Activated CD8-positive, alpha-beta memory T cell treated with anti-CD3 and anti-CD28 coated beads for 24 hours (primary cell): ENCODE results near the gene SETD2.

ENCODE experiments used
- DNase-seq: peaks from one replicate; pipeline ENCODE4 v3.0.0-alpha.2; 2020

The SETD2 gene

DNA sequence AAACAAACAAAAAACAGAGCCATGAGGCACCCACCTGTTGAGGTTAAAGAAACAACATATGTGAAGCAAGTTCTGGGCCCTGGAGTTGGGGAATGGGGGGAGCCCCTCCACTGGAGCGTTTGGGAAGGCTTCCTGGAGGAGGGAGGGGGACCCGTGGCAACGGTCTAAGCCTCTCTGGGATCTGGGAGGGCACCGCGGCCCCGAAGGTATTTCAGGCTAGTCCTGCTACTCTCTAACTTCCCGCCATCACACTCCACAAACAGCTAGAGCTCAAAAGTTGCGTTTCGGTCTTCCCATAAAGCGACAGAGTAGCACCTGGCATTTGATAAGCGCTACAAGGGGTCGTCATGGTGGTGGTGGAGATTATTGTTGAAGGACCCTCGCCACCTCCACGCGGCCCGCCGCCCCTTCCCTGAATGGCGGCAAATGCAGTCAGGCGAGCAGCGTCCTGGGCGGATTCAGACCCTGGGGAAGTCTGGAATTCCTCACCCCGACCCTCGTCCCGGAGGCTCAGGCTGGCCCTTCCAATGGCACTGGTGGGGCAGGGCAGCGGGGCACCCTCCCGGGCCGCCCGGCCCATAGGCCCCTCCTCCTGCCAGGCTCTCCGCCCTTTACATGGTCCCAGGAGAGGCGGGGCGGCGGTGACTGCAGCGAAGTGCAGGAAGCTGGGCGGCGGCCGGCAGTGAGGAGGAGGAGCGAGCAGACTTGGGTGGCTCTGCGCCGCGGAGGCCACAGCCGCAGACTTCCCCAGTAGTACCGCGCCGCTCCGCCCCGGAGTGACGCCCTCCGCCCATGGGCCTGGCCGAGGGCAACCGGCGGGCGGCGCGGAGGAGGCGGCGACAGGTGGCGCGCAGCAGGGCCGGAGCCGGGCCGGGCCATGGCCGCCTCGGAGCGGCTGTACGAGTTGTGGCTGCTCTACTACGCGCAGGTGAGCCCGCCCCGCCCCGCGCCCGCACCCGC, 184.6 kb downstream of the SETD2 start, which contains the start of gene NBEAL2:
NBEAL2 (plus strand) TSS at position 682 of the 960 bp plus-strand sequence; CDS start at position 878, 196 bp downstream.
- peak; percentile 95 for DNase-seq

DNA sequence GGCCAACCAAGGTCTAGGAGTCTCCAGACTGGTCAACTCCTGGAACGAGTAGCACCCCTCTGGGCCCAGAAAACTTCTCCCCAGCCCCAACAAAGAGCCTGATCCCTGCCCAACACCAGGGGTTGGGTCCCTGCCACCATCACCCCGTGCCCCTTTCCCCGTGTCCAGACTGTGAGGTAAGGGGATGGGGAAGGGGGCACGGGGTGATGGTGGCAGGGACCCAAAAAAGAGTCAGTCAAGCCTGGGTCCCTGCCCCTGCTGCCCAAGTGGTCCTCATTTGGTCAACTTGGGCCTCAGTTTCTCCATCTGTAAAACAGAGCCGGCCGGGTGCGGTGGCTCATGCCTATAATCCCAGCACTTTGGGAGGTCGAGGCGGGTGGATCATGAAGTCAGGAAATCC, 185.5 kb downstream of the SETD2 start:
- DNase-seq: no peak

DNA sequence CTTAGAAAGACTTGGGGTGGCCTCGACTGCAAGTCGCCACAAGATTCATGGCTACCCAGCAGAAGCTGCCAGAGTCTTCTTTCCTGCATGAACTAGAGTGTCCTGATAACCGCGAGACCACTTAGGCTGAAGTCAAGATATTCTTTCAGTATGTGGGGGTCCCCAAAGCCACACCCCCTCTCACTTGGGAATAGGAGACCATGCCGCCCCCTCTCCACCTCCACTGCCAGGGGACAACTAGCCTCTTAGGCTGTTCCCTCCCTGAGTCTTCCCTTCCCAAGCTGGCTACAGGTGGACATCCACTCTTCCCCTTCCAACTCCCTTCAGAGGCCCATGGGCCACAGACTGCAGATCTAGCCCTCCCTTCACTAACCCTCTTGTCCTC, 186.1 kb downstream of the SETD2 start:
- no peak for DNase-seq

DNA sequence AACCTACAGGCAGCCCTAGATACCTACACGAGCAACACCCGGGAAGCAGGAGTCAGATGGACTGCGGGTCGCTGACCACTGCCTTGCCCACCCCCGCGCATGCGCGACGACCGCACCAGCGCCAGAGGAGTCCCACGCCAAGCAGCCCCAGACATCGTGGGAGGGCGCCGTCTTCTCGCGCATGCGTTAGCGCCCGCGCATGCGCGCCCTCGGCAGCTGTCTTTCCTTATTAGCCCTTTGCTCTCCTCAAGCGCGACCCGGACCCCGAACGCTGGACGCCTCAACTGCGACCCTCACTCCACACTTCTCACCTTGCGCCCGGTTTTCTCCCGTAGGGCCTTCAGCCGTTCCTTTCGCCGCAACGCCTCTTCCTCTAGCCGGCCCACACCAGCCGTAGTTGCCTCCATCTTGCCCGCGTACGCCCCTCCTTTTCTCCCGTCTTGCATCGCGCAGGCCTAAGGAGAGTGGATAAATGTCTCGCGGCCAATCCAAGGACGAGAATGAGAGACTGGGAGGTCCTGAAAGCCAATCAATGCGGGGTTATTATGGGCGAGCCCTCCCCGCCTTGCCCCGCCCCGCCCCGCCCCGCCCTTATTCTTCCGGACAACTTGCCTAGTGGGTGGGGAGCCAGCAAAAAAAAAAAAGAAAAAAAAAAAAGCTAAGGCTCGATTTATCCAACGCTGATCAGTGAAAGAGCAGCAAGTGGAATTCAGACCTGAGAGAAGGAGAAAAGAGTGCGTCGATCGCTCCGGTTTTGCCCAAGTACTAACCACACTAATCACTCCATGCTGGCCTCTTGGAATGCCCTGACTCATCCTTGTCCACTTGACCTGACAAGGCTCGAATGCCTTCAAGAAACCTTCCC, 187.4 kb downstream of the SETD2 start, which contains the start of gene CCDC12:
CCDC12 (minus strand) TSS at position 420 of the 865 bp plus-strand sequence; CDS start at position 407, 13 bp downstream.
- peak; percentile 94 for DNase-seq

DNA sequence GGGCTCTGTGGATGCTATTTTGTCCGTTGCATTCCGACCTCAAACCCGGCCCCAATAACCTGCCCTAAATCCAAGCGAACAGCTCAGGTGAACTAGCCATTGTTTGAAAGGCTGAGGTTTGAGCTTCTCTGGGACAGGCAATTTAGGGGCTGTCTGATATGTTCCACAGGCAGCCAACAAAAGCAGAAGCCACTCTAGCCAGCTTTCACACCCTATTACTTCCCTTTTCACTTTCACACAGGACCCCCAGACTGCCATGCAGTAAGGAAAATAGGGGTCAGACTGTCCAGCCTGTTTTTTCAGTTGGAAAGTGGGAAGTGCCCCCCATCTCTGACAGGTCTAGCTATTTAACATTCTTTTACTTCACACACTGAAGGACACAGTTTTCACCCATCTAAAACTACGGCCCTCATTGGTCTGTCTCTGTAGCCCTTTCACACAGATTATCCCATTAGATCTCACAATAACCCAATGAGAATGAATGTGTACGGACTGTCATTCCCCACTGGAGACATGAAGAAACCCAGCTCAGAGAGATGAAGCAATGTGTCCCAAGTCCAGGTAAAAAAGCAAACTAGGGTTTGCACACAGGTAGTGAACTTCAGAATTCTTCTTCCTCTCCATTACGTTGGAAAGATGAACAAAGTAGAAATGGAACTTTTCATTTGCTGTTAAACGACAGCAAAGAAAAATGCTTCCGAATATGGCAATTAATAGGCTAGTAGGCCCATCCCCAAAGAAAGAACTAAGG, 189.3 kb downstream of the SETD2 start:
- DNase-seq: no peak

DNA sequence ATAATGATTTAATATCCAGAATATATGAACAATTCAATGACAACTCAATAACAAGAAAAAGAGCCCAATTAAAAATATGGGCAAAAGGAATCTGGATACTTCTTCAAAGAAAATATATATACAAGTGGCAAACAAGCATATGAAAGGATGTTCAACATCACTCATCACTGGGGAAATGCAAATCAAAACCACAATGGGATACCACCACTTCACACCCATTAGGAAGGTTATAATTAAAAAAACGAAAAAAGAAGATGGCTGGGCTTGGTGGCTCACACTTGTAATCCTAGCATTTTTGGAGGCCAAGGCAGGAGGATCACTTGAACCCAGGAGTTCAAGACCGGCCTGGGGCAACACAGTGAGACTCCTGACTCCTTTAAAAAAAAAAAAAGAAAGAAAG, 191.5 kb downstream of the SETD2 start:
- DNase-seq: no peak

DNA sequence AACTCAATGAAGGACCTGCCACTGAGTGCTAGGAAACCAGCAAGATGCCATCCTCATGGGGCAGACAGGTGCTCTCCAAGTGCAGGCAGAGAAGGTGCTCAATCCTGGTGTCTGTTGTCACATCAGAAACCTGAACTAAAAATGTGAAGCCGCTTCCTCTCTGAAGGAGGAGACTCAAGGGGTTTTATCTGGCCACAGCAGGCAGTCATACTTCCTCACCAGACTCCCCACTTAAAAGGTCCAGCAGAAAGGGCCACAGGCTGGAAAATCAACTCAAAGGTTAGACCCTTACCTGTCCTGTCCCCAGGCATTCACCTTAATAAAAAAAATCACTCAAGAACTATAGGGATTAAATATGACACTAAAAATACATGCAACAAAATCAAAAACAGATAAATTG, 192.2 kb downstream of the SETD2 start:
- no peak for DNase-seq

DNA sequence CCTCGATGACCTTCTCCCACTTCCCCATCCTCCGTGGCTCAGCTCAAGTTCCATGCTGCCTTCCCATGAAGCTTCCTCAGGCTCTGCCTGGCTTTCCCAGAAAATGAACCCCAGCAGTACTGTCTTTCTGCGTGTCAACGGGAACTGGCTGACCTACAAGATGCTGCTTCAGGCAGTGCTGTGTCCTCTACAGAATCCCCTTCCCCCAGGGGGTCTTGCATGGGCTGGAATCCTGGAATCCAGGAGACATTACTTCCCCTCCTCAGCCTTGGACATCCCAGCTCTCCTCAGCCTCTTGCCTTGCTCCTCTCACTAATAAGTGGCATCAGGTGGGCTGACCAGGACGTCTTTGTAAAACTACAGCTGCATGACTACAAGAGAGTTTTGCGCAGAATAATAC, 192.8 kb downstream of the SETD2 start:
- DNase-seq: no peak

DNA sequence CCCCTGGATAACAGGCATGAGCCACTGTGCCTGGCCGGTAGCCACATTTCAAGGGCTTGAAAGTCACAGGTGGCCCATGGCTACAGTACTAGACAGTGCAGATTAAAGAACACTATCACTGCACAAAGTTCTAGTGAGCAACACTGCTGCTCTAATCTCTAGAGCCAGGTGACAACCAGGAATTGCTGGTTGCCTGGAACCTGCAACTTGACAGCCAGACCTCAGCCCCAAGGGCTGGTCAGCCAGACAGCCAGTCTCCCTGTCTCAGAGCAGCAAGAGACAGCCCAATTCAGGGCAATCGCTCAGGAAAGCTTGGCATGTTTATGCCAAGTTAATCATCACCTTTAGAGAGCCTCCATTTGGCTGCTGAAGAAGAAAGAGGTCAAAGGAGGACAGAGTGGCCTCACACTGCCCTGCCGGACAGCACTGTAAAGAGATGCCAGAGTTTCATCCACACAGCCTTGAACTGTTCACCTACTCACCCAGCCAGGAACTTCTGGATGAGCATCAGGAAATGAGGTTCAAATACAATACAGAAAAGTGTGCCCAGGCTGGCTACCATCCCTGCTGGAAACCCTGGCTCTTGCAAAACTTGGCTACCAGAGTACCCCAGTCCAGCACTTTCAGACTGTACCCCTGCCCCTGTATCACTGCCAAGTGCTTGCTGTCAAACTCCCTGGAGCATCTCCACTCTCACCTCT, 193.4 kb downstream of the SETD2 start:
- no peak for DNase-seq

DNA sequence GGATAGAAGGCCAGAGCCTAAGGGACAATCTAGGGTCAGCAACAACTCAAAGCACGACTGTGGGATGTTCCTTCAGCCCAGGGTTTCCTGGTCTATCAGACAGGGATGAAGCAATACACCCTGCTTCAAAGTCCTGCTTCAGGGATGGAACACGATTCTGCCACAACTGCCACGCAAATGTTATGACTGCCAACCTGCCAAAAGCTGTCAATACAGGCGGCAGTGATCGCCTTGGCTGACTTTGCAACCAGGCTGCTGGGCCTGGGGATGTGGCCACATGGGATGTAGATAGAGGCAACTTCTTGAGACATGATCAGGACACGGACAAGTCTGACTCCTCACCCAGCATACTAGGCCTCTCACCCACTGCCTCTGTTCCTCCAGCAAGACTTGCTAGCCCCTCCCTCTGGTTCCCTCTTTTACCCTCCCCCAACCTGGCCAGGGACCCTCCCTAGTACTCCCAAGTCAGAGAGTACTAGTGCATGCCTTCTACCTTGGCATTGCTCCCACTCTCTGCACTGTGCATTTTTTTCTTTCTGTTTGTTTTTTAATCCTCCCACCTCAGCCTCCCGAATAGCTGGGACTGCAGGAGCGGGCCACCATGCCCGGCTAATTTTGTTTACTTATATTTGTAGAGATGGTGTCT, 195.0 kb downstream of the SETD2 start:
- no peak for DNase-seq

DNA sequence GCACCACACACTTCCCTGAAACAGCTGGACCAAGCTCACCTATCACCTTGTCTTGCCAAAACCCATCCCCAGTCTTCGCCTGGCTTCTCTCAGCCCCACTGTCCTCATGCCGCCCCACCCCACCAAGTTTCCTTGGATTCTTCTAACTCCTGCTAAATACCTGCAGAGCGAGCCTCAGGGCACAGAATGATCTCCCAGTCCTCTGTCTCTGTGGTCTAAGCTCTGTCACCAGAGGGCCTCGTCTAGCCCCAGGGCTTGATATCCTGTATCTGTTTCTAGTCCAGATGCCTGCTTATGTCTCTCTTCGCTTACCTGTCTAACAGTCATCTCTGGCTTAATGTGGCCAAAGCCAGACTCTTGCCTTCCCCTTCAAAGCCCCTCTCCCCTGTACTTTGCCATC, 197.1 kb downstream of the SETD2 start:
- DNase-seq: no peak
